ENCODE data around the gene GRID2.
"Not testable (repeated sequence)": the region's sequence is repeated elsewhere in the genome, so short reads cannot be mapped to it uniquely, and the experiment has no call there.

Gene GRID2

GRCh38 chr4:93317561-93317960 is 1013.8 kb downstream of the GRID2 start:
- DNase-seq (ENCODE audit: low read depth), result no peak

- DNase-seq (ENCODE audit: low read depth), result peak; percentile 15
These were observed 1015.3 kb downstream of the GRID2 start for GRCh38 chr4:93319041-93319440.

GRCh38 chr4:93320356-93320755 is 1016.6 kb downstream of the GRID2 start:
- DNase-seq (ENCODE audit: low read depth), result no peak

GRCh38 chr4:93327346-93327745 is 1023.6 kb downstream of the GRID2 start:
- no peak for DNase-seq (ENCODE audit: low read depth)

DNA sequence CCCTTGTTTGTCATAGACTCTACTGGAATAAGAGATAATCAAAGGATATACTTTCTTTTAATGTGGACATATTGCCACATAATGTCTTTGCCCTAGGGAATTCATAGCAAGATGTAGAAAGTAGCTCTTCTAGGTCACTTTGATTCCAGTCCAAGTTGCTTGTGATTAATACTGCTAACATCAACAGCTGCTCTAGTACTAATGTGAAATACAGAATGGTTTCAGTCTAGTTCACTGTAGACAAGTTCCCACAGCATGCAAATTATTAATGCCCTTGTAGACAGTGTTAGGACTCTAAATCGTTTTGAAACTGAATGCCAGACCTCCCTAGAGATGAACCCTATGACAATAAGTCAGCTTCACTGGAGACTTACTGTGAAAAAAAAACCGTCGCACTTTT is 1030.2 kb downstream of the GRID2 start:
- no peak for DNase-seq (ENCODE audit: low read depth)

- DNase-seq (ENCODE audit: low read depth), result no peak
These were observed 1033.4 kb downstream of the GRID2 start for GRCh38 chr4:93337196-93337595.

- DNase-seq (ENCODE audit: low read depth), result no peak
These were observed 1039.0 kb downstream of the GRID2 start for GRCh38 chr4:93342738-93343137.

GRCh38 chr4:93346840-93347239 is 1043.1 kb downstream of the GRID2 start:
- no peak for DNase-seq (ENCODE audit: low read depth)

- no peak for DNase-seq (ENCODE audit: low read depth)
These were observed 1045.1 kb downstream of the GRID2 start for GRCh38 chr4:93348896-93349295.

GRCh38 chr4:93351846-93352245 is 1048.1 kb downstream of the GRID2 start:
- no peak for DNase-seq (ENCODE audit: low read depth)

DNA sequence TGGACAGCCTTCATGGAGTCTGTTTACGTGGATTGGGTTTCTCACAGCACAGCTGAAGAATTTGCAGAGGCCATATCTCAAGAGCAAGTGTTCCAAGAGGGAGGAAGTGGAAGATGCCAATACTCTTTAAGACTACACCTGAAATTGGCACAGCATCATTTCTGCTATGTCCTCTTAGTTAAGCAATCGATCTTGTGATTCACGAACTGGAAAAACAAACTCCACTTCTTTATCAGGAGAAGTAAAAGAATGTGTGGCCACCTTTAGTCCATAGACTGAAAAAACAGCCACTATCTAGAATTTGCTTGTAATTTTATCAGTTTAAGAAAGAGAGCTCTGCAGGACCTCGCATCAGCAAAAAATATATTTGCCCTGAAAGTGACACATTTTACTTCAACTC is 1051.6 kb downstream of the GRID2 start:
- no peak for DNase-seq (ENCODE audit: low read depth)

DNA sequence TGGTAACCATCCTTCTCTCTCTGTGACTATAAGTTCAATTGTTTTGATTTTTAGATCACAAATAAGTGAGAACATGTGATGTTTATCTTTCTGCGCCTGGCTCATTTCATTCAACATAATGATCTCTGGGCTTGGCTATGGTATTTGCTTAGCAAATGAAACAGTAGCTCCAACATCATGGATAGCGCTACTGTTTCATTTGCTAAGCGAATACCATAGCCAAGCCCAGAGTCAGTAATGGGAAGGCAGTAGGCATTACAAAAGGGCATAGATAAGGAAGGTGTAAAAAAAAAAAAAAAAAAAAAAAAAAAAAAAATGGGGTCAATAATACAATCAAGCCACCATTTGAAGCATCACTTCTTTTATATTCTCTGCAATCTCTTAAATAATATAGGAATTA is 1055.8 kb downstream of the GRID2 start:
- no peak for DNase-seq (ENCODE audit: low read depth)

DNA sequence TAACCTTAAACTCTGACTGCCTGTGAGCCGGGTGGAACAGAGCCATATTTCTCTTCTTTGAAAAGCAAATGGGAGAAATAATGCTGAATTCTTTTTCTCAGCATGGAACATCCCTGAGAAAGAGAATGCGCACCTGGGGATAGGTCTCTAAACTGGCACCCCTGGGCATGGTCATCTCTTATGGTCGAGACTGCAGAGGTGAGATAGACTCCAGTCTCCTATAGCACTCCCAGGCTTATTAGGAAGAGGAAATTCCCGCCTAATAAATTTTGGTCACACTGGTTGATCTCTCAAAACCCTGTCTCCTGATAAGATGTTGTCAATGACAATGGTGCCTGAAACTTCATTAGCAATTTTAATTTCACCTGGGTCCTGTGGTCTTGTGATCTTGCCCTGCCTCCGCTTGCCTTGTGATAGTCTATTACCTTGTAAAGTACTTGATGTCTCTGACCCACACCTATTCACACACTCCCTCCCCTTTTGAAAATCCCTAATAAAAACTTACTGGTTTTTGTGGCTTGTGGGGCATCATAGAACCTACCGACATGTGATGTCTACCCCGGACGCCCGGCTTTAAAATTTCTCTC is 1062.5 kb downstream of the GRID2 start:
- DNase-seq (ENCODE audit: low read depth), result not testable (repeated sequence)

GRCh38 chr4:93368968-93369367 is 1065.2 kb downstream of the GRID2 start:
- DNase-seq (ENCODE audit: low read depth), result no peak

DNA sequence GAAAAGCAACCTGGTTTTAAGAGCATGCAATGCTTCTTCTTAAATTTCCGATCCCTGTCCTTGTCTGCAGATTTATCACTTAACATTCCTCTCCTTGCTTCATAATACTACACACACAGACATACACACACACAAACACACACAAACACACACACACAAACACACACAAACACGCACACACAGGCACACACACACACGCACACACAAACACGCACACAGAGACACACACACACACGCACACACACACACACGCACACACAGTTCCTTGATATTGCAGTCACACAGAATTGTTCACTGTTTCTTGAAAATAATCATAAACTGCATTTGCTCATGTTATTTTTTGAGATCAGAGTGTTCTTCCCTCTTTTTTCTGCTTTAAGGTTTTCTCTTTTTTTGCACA is 1066.5 kb downstream of the GRID2 start:
- DNase-seq (ENCODE audit: low read depth), result no peak

- DNase-seq (ENCODE audit: low read depth), result peak; percentile 47
These were observed 1070.4 kb downstream of the GRID2 start for GRCh38 chr4:93373893-93374860.

GRCh38 chr4:93384241-93384640 is 1080.5 kb downstream of the GRID2 start:
- DNase-seq (ENCODE audit: low read depth), result peak; percentile 41

DNA sequence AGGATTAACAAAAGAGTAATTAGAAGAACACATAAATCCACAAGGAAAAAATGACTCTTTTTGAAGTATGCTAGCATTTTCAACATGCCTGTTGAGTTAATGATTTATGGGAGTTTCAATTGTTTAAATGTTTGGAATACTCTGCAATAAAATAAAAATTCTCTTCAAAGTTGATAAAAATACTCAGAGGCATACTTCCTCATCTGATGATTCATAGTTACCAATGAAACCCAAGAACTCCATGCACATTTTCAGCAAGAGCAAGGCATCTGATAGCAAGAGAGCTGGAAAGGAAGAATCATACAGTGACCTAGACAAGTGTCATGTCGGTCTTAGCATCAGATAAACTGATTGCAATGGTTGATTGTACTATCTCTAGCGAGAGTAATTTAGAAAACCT is 1081.1 kb downstream of the GRID2 start:
- peak; percentile 76 for DNase-seq (ENCODE audit: low read depth)

GRCh38 chr4:93394545-93395081 is 1090.8 kb downstream of the GRID2 start:
- DNase-seq (ENCODE audit: low read depth), result peak; percentile 56

DNA sequence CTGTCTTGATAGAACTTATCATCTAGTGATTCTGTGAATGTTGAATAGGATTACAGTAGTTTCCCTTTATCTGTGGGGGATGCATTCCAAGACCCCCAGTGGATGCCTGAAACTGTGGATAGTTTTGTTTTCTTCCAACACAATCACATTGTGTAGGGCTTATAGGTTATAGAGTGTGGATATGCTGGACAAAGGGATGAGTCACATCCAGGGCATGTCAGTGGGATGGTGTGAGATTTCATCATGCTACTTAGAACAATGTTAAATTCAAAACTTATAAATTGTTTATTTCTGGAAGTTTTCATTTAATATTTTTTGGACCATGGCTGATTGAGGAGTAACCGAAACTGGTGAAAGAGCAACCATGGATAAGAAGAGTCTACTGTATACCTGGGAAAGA is 1092.5 kb downstream of the GRID2 start:
- peak; percentile 85 for DNase-seq (ENCODE audit: low read depth)

DNA sequence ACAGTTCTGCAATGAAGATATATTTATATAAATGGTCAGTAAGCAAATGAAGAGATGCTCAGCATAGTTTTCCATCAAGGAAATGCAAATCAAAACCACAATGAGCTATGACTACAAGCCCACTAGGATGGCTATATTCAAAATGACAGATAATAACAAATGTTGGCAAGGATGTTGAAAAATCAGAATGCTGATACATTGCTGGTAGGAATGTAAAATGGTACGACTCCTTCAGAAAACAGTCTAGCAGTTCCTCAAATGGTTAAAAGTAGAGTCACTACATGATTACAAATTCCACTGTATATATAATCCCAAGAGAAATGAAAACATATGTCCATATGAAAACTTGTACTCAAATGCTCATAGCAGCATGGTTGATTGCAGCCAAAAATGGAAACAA is 1099.8 kb downstream of the GRID2 start:
- no peak for DNase-seq (ENCODE audit: low read depth)

- no peak for DNase-seq (ENCODE audit: low read depth)
These were observed 1103.9 kb downstream of the GRID2 start for GRCh38 chr4:93407493-93408275.

Data from iris pigment epithelial cell (primary cell).